AG09319 (cell line): Measurements from ENCODE around the gene CTDP1.
A peak's percentile ranks its signal among the peaks of the same experiment; 100 is the strongest.

Experiments used
- DNase-seq: peaks from one replicate; pipeline ENCODE4 v3.0.0-alpha.2; 2010; ENCODE audit warnings: low read depth; ENCODE audit errors: extremely low read depth
- TF ChIP-seq, protein P1 (sequence below): IDR thresholded peaks from 2 replicates; pipeline ENCODE4 v1.5.1; 2011; ENCODE audit warnings: low read depth, mild to moderate bottlenecking, inconsistent platforms, low read length, moderate library complexity

Gene CTDP1

DNA sequence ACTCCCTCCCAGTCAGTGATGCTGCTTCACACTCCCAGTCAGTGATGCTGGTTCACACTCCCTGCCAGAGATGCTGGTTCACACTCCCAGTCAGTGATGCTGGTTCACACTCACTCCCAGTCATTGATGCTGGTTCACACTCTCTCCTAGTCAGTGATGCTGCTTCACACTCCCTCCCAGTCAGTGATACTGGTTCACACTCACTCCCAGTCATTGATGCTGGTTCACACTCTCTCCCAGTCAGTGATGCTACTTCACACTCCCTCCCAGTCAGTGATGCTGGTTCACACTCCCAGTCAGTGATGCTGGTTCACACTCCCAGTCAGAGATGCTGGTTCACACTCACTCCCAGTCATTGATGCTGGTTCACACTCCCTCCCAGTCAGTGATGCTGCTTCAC lies 83.8 kb downstream of the CTDP1 start:
- no peak for DNase-seq
- TF ChIP-seq, protein P1, sequence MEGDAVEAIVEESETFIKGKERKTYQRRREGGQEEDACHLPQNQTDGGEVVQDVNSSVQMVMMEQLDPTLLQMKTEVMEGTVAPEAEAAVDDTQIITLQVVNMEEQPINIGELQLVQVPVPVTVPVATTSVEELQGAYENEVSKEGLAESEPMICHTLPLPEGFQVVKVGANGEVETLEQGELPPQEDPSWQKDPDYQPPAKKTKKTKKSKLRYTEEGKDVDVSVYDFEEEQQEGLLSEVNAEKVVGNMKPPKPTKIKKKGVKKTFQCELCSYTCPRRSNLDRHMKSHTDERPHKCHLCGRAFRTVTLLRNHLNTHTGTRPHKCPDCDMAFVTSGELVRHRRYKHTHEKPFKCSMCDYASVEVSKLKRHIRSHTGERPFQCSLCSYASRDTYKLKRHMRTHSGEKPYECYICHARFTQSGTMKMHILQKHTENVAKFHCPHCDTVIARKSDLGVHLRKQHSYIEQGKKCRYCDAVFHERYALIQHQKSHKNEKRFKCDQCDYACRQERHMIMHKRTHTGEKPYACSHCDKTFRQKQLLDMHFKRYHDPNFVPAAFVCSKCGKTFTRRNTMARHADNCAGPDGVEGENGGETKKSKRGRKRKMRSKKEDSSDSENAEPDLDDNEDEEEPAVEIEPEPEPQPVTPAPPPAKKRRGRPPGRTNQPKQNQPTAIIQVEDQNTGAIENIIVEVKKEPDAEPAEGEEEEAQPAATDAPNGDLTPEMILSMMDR = no peak

DNA sequence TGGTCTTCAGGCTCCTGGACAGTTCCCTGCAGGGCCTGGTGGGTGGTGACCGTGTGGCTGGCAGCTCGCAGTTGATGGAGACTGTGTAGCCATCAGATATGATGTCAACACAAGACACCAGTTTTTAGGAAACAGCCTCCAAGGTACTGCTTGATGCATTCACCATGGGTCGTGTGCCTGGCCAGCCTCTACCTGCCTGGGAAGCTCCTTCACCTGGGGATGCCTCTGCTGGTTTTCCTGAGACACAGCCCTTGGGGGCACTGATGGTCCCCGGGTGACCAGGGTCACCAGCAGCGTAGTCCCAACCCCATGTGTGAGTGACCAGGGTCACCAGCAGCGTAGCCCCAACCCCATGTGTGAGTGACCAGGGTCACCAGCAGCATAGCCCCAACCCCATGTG lies 84.5 kb downstream of the CTDP1 start:
- no peak for DNase-seq
- TF ChIP-seq, protein P1 = no peak

DNA sequence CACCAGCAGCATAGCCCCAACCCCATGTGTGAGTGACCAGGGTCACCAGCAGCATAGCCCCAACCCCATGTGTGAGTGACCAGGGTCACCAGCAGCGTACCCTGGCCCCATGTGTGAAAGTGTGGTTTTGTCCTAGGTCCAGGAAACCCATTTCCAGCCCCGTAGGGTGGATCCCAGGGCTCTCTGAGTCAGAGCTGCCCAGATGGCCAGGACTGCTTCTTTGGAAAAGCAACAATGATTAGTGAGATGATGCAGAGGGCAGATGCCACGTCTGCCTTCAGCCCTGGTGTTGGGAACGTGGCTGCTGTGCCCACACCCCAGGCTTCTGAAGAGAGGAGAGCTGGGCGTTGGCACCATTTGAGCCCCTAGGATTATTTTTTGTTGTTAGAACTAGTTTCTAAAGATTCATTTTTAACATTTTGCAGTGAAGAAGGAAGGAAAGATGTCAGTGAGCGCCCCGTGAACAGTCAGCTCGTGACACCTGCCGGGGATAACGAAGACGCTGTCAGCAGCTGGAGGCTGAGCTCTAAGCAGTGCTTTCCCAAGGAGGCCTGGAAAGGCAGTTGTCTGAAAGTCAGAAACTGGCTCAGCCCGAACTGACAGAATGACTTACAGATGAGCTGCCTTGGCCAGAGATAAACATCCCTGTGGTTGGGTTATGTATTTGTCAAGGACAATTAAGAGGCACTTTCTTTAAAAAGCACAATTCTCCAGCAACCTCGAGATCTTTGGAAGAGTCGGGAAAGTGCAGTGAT lies 86.1 kb downstream of the CTDP1 start:
- DNase-seq = peak; percentile 25
- TF ChIP-seq, protein P1 = no peak

DNA sequence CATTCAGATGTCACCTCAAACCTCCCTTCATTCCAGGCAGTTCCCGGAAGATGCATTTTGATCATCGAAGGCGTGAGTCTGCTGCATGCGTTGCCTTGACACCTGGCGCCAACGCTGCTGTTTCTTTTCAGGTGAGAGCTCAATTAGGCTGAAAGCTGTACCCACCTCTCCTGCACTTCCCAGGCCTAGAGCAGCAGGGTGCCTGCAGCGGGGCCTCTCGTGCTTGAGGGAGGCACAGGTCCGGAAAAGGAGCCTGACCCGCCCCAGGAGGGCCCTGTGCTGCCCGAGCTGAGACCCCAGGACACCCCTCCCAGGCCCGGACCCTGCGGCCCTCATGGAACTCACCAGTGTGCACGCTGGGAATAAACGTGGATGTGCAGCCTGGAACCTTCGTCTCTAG lies 86.7 kb downstream of the CTDP1 start:
- TF ChIP-seq, protein P1 = no peak
- DNase-seq = no peak

DNA sequence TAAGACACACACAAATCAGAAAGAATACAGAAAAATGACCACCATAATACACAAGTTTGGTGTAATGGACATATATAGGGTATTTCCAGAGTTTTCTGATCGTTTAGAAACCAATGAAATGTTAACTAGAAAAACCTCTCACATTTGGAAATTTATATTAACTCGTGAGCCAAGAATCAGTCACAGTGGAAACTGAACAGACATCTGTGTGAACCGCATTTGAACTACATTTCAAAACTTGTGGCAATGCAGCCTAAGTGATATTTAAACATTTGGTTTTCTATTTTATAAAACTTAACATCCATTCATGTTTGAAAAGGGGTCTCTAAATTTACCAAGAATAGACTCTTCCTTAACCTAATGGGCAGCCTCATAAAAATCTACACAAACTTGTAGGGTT lies 89.1 kb downstream of the CTDP1 start:
- TF ChIP-seq, protein P1 = no peak

DNA sequence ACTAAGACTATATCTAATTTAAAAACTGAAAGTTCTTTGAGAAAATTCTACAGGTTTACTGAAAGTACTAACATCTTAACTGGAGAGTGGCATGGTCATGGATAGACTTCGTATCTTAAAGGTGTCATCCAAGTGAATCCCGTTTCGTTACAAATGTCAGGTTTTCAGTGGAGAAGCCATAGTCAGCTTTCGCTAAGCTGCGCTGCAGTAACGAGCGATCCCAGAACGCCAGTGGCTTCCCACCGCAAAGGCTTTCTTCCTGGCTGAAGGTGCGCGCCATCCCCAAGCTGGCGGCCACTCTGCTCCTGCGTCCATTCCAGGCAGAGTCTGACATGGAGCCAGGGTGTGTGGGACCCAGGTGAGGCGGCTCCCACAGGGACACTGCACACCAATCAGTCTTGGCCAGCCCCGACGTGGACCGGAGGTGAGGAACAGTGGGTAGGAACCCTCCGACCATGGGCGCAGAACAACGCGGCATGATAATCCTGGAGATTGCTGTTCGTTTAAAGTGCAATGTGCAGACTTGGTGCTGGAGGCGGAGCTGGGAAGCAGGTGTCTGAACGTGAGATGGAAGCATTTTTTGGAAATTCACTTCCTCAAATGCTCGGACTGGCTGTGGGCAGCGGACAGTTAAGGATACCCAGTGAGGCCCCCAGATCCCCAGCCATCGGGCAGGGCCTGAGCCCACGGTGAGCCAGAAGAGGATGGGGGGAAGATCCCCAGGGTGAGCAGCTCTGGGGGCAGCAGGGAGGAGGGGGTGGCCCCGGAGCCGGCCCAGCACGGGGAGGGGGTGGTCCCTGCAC lies 90.3 kb downstream of the CTDP1 start:
- TF ChIP-seq, protein P1 = no peak
- DNase-seq = no peak

More for the DNA sequence above, 89.1 kb downstream of the CTDP1 start:
- no peak for DNase-seq

DNA sequence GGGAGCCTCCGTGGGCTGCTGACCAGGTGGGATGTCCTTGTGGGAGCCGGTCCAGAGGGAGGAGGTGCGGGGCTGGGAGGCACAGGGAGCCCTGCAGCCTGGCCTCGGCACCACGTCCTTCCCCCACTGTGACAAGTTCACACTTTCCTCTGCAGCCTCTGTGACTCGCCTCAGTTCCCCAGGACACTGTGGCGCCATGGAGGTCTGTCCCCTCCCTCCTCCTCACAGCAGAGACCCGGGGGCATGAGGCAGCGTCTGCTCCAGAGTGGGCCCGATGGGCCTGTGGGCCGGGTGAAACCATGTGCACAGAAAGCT lies 90.9 kb downstream of the CTDP1 start:
- no peak for DNase-seq
- TF ChIP-seq, protein P1 = no peak
